NCI-H345 (cell line): ENCODE results near the gene POTEI.
"Not testable (repeated sequence)": the region's sequence is repeated elsewhere in the genome, so short reads cannot be mapped to it uniquely, and the experiment has no call there.

Experiments used
- DNase-seq: peaks from one replicate; lab custom pipeline; 2025; lab: John Stamatoyannopoulos, UW

POTEI gene

GRCh38 chr2:130455413-130455812, 53.7 kb downstream of the POTEI start:
- not testable (repeated sequence) for DNase-seq

- not testable (repeated sequence) for DNase-seq
Observed at GRCh38 chr2:130454712-130455083, 54.4 kb downstream of the POTEI start.

GRCh38 chr2:130453955-130454711, 55.0 kb downstream of the POTEI start:
- DNase-seq, result not testable (repeated sequence)

GRCh38 chr2:130452897-130453296, 56.2 kb downstream of the POTEI start:
- not testable (repeated sequence) for DNase-seq

- not testable (repeated sequence) for DNase-seq
Observed at GRCh38 chr2:130451823-130452222, 57.3 kb downstream of the POTEI start.

- not testable (repeated sequence) for DNase-seq
Observed at GRCh38 chr2:130451278-130451677, 57.9 kb downstream of the POTEI start.

GRCh38 chr2:130450366-130450765, 58.8 kb downstream of the POTEI start:
- not testable (repeated sequence) for DNase-seq

- DNase-seq, result not testable (repeated sequence)
Observed at GRCh38 chr2:130427631-130428030, 81.5 kb downstream of the POTEI start.

GRCh38 chr2:130418845-130419244, 90.3 kb downstream of the POTEI start:
- not testable (repeated sequence) for DNase-seq

- not testable (repeated sequence) for DNase-seq
Observed at GRCh38 chr2:130416693-130417092, 92.4 kb downstream of the POTEI start.
